Measurements from ENCODE around the gene TAF6. TPM values are rescaled to one million over a fixed set of nuclear protein-coding genes. Genes with fewer than 3 reads are reported as not detected.

Gene TAF6
- total RNA-seq, 1 donor from 2014 or later, result 65.3 TPM

DNA sequence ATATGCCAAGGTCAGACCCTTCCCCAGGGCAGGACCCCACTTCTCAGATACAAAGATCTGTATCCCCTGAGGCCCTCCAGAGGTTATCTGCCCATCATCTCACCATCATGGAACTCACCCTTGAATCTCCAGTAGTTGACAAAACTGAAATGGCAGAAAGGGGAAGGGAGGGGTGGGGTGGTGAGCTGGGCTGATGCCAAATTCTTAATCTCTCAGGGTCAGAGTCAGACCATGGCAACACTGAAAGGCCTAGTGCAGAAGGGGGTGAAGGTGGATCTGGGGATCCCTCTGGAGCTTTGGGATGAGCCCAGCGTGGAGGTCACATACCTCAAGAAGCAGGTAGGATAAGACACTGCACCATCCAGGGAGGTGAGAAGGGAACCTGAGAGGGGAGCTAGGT, 3.4 kb upstream of the TAF6 start:
- no peak for DNase-seq (ENCODE audit: low spot score)

DNA sequence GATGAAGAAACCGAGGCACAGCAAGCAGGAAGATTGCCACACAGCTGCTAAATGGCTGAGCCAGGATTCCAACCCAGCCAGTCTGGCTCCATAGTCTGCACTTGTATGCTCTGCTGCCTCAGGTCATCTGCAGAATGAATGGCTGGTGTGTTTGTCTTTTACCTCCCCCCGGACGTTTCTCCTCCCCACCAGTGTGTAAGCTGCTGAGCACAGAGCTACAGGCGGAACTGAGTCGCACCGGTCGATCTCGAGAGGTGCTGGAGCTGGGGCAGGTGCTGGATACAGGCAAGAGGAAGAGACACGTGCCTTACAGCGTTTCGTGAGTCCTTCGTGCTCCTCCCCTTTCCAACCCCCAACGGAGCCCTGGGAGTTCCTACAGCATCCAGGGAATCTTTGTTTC, 2.9 kb upstream of the TAF6 start:
- DNase-seq (ENCODE audit: low spot score), result peak; percentile 84

DNA sequence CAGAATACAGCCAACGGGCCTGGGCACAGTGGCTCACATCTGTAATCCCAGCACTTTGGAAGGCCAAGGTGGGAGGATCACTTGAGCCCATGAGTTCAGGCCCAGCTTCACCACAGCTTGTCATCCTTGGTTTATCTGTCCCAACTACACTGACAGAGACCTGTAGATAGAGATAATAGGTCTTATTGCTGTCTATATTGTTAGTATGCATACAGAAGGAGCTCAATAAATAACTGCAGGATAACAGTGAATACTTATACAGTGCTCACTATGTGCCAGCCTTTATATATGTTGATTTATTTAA, 1.5 kb upstream of the TAF6 start:
- no peak for DNase-seq (ENCODE audit: low spot score)

DNA sequence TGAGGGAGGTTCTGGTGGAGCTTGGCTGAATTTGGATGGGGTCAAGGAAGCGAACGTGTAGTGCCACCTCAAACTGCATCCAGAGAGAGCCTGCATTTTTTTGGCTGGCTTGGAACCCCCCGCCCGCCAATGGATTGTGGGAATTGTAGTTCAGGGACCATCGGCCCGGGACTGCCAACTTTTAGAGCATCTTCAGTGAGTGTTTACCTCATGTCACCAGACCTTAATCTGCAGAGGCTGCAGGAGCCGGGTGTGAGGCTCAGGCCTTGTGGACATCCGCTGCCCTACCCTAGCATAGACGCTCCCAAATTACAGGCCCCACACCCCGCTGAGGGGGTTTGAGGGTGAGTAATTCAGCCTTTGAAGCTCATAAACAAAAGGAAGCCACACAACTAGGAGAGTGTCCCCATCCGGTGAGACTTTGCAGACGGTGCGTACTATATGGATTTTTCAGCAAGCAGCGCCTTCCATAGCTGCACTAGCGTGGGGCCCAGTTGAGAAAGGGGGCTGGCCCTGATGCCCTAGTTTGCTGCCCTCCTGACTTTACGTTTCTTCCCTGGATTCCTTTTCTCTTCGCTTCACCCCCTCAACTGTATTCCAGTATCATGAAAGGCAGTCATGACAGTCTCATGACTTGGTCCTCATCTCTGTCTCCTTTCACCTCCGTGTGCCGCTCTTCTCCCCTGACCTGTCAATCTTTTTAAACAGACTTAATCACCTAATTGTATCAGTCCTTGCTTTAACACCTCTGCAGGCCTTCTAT, 993 bp upstream of the TAF6 start:
- DNase-seq (ENCODE audit: low spot score), result peak; percentile 66

DNA sequence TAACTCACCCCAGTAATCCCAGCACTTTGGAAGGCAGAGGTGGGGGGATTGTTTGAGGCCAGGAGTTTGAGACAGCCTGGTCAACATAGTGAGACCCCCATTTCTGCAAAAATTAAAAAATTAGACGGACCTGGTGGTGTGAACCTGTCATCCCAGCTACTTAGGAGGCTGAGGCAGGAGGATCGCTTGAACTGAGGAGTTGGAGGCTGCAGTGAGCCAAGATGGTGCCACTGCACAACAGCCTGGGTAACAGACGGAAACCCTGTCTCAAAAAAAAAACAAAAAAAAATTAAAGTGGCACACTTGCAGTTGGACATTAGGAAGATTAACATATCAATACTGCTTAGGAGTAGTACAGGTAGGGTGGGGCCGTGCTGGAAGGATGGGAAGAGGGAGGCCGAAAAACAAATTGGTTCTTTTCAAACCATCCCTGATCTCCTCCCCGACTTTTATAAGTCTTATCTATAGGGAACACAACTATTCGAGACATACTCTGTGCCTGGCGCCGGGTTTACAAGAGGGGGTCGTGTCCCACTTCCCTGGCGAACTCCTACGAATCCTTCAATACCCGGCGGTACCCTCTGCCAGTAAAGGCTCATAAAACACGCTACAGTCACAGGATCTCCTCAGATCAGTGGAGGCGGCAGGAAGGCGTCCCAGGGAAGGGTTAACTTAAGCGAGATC, 628 bp downstream of the TAF6 start:
- DNase-seq (ENCODE audit: low spot score), result no peak

DNA sequence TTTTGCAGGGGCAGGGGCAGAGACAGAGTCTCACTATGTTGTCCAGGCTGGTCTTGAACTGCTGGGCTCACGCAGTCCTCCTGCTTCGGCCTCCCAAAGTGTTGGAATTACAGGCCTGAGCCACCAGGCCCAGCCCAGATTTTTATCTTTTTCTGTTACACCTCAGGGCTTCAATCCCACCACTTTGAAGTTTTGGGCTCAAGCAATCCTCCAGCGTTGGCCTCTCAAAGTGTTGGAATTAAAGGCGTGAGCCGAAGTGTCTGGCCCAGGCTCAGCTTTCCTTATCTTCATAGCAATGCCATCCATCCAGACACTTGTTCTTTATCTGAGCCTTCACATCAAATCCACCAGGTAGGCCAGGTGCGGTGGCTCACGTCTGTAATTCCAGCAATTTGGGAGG, 4.1 kb downstream of the TAF6 start:
- no peak for DNase-seq (ENCODE audit: low spot score)

DNA sequence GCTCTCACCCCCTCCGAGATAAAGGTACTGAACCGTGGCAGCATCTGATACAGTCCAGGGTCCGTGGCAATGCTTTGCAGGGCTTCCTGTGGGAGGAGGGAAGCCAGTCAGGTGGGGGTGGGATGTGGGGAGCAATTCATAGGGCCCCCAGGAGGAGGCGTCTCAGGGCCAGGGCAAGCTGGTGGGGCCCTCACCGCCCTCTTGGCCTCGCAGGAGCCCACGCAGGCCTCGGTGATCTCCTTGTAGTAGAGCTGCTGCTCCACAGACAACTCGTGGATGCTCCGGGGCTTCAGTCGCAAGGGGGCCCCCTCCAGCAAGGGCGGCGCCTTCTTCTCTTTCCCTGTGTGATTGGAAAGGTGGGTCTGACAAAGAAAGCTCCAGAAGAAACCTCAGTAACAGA, 7.2 kb downstream of the TAF6 start:
- no peak for DNase-seq (ENCODE audit: low spot score)

DNA sequence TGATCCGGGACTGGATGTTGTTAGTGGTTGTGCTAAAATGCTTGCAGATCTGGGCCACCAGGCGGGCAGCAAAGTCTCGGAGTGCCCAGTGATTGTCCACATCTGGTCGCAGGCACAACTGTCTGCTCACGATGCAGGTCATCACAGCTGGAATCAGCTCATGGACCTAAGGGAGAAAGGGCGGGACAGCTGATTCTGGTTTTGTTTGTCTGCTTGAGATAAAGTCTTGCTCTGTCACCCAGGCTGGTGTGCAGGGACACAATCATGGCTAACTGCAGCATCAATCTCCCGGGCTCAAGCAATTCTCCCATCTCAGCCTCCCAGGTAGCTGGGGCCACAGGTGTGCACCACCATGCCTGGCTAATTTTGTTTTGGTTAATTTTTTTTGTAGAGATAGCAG, 8.0 kb downstream of the TAF6 start:
- DNase-seq (ENCODE audit: low spot score), result no peak

DNA sequence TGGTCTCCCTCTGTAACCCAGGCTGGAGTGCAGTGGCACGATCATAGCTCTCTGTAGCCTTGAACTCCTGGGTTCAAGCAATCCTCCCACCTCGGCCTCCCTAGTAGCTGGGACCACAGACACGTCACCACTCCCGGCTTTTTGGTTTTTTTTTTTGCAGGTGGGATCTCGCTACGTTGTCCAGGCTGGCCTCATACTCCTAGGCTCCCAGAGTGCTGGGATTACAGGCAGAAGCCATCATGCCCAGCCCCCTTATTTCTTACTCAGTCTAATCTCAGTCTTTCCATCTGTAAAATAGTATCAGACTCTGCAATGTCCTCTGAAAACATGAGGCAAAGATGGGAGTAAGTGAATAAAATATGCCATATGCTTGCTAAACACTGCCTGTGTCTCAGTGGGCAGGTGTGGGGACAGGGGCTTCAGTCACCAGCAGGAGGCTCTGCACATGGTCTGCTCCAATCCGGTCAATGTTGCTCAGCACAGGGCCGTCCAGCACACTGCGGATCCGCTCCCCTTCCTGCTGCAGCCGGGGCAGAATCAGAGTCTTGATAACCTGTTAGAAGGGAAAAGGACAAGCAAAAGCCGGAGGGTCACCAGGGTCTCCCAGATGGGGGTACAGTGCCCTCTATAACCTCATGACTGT, 9.5 kb downstream of the TAF6 start:
- DNase-seq (ENCODE audit: low spot score), result no peak

DNA sequence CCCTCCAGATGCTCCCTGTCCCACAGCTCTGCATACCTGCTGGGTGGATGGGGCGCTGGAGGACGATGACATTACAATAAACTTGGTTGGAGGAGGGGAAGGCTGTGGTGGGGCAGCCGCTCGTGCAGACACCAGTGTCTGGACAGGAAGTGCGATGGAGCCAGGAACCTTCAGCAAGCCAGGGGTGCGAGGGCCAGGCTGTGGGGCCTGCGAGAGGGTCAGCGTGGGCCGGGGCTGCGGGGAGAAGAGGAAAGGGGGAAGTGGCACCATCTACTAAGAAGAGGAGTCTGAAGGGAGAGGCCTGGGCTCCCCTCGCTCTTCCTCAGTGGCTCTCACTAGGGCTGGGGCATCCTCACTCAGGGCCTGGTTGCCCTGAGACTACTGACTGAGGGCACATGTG, 11.3 kb downstream of the TAF6 start:
- no peak for DNase-seq (ENCODE audit: low spot score)

DNA sequence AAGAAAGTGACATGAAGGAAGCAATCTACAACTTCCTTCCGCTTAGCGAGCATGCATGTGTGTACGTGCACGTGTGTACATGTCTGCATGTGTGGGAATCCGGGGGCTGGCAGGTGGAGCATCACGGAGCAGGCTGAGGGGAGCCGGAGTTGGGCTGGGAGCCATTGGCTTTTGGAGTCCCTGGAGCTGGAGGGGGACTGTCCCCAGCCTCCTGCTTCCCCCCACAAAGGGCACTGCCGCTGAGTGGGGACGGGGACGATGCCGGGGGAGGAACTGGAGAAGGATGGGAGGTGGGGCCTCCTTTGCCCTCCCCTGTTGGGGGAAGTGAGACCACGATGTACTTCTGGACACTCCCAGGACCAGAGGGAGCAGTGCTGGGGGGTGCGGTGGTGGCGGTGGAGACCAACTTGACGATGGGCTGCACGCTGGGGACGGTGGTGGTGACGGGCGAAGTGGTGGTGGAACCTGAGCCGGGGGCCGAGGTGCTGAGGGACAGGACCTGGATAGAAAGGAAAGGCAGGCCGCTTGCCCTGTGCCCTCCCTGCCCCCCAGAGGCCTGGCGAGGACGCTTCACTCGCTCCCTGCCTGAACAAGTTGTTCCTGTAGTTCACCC, 11.9 kb downstream of the TAF6 start:
- DNase-seq (ENCODE audit: low spot score), result no peak

DNA sequence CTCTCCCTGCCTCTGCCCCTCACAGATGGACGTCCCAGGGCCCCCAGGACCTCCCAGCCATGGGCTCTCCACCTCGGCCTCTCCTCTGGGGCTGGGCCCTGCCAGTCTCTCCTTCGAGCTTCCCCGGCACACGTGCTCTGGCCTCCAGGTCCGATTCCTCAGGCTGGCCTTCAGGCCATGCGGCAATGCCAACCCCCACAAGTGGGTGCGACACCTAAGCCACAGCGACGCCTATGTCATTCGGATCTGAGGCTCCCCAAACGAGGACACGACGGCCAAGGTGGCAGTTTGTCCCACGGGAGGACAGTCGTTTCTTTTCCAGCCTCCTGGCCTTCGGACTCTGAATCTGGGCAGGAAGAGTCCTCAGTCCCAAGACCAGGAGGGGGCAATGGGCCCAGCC, 12.5 kb downstream of the TAF6 start:
- no peak for DNase-seq (ENCODE audit: low spot score)

DNA sequence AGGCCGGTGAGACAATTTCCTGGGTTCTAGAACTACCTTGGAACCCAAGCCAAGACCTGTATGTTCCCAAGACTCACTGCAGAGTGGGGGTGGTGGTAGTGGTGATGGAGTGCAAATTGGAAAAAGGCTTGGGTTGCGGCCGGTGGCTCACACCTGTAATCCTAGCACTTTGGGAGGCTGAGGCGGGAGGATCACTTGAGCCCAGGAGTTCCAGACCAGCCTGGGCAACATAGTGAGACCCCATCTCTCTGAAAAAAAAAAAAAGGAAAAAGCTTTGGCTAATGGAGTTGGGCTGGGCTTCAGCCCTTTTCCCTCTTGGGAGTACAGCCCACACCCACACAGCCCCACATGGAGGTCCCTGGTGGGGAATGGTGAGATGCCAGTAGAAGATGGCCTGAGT, 13.6 kb downstream of the TAF6 start:
- no peak for DNase-seq (ENCODE audit: low spot score)

DNA sequence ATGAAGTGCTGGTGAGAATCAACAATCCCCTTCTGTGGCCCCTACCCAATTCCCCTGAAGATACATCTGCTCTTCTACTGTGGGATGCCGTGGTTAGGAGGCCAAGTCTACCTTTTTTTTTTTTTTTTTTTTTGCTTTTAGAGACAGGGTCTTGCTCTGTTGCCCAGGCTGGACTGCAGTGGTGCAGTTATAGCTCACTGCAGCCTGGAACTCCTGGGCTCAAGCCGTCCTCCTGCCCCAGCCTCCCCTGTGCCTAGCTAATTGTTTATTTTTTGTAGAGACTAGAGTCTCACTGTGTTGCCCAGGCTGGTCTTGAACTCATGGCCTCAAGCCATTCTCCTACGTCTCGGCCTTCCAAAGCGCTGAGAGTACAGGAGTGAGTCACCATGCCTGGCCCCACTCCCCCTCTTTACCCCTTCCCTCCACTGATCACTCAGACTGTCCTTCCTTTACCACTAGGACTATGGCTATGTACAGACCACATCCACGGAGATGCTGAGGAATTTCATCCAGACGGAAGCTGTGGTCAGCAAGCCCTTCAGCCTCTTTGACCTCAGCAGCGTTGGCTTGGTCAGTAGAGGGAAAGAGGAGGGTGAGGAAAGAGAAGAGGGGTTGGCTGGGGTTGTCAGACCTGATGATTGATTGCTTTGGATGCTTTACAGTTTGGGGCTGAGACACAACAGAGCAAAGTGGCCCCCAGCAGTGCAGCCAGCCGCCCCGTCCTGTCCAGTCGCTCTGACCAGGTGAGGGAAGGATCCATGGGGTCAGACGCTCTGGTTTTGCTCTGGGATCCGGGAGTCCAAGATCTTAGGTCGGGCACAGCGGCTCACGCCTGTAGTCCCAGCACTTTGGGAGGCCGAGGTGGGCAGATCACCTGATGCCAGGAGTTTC, 16.0 kb downstream of the TAF6 start:
- no peak for DNase-seq (ENCODE audit: low spot score)

DNA sequence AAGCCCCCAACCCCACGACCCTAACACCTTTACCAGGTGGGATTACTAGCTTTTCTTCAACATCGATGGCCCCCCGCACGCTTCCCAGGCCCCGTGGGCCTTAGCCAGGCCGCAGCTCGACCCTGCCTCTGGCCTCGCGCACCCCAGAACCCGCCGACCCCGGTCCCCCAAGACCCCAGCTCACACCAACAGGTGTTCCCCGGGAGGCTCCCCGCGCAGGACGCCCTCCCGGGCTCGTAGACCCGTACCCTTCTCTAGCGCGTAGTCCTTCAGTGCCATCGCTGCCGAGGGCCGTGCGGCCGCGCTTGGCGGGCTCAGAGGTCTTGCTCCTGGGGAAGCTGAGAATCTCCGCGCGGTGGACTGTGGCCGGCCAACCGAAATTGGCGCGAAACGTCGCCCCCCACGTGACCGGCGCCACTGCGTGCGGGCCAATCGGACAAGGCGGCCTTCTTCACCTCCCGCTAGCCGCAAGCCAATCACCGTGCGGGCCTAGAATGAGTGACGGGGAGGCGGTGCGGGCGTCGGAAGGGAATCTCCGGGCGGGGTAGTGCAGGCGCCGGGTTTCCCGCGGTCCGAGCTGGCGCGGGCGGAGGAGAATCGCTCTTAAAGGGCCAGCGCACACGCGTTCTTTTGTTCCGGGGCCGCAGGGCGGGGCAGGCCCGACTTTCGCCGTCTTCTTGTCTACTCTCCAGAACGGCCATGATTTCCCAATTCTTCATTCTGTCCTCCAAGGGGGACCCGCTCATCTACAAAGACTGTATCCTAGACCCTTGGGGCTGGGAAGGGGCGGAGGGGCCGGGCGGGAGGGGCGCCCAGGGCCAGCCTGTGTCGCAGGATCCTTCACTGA, 17.9 kb downstream of the TAF6 start, which contains the start of the genes AP4M1 and MCM7:
Gene AP4M1, plus strand, starts transcription at position 628 of the 847 bp plus-strand sequence. Its CDS starts 72 bp downstream, at position 700.
Gene MCM7, minus strand, starts transcription at position 382 of the 847 bp plus-strand sequence. Its CDS starts 103 bp downstream, at position 279.
- DNase-seq (ENCODE audit: low spot score), result peak; percentile 99

DNA sequence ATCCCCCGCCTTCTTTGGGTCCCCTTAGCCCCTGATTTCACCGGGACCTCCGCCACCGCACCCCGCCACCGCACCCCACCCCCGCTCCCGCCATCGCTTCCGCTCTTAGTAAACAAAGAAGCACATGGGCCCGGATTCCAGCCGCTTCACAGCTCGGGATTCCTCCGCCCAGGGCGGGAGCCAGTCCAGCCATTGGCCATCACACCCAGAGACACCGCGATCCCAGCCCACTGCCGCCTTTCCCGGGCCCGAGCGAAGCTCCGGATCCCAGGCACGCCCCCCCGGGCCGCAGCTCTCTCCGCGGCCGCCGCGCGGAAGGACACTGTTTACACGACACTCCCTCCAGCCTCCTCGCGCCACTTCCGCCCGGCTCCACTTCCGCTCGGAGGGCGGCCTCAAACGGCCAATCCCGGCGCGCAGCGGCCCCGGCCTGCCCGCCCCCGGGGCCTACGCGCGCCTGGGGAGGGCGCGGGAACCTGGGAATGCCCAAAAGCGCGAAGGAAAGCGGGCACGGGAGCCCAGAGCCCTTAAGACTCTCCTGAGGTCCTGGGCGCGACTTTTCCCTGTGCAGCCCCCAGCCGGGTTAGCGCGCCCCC, 18.6 kb downstream of the TAF6 start:
- peak; percentile 91 for DNase-seq (ENCODE audit: low spot score)

DNA sequence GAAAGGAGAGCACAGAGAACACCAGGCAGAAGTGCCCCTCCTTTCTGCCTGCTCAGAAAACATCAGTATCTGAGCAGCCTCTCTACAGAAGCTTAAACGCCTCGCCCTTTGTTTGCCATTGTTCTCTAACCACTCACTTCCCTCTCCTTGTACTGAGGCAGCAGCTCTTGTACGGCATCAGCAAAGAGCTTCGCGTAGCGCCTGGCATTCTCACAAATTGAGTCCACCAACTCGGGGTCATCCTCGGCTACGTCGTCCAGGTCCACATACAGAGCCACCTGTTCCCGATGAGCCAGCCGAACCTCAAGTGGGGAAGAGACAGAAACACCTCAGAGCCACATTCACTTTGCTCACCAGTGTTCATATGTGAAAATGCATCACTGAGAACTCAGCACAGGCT, 19.7 kb downstream of the TAF6 start:
- no peak for DNase-seq (ENCODE audit: low spot score)

DNA sequence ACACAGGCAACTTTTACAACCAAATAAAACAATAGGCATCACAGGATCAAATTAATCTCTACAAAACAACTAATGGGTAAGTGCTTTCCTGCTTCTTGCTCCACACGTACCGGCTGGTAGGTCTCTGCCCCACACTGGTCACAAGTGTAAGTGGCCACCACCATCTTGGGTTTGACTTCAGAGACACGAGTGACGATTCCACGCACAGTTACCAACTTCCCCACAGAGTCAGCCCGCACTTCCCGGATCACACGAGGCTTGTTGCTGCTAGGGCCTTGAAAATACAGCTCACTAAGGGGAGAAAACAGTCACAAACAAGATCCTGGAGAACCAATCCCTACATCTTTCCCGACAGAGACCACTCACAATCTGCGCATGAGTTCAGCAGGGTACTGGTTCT, 20.2 kb downstream of the TAF6 start:
- no peak for DNase-seq (ENCODE audit: low spot score)

DNA sequence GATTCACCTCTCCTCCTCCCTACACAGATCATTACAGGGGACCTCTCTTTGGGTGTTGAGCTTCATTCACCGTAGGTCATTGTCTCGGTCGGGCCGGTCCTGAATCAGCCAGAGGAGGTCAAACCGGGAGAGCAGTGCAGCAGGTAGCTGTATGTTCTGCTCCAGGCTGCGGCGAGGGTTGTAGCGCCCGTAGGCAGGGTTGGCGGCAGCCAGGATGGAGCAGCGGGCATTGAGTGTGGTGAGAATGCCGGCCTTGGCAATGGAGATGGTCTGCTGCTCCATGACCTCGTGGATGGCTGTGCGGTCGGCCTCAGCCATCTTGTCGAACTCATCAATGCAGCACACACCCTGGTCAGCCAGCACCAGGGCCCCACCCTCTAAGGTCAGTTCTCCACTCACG, 23.5 kb downstream of the TAF6 start:
- DNase-seq (ENCODE audit: low spot score), result no peak

DNA sequence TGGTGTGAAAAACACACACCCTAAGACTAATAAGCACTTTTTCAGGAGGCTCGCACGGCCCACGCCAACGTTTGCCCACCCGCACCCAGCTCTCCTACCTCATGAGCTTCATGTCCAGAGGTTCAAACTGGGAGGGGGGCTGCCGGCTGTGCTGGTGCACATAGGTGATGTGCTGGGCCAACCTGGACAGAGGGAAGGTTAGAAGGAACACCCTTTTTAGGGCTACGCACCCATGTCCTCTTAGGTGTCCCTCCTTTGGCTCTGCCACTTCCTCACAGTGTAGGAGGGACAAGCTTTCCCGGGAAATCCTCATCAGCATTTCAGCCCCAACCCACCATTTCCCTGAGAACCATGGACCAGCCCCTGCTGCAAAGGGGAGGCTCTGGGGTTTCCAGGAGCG, 23.9 kb downstream of the TAF6 start:
- no peak for DNase-seq (ENCODE audit: low spot score)
